SU-DHL-6 (cell line): ENCODE results near the gene POLA1.

ENCODE experiments used
- EZH2phosphoT487 ChIP-seq: fragments of 200-600 bp; sonication (generic), shearing (Covaris generic); conservative IDR thresholded peaks from 2 replicates; pipeline ENCODE4 v1.6.1; 2018; ENCODE audit warnings: mild to moderate bottlenecking, antibody characterized with exemption, low read length, moderate library complexity, mixed read lengths
- TF ChIP-seq, protein P1 (sequence below): fragments of 200-600 bp; sonication (generic); IDR thresholded peaks from one replicate; pipeline ENCODE4 v1.5.1; 2017; ENCODE audit warnings: antibody characterized with exemption, mild to moderate bottlenecking, low read length, moderate library complexity; ENCODE audit not compliant: insufficient read depth, poor library complexity, severe bottlenecking

DNA sequence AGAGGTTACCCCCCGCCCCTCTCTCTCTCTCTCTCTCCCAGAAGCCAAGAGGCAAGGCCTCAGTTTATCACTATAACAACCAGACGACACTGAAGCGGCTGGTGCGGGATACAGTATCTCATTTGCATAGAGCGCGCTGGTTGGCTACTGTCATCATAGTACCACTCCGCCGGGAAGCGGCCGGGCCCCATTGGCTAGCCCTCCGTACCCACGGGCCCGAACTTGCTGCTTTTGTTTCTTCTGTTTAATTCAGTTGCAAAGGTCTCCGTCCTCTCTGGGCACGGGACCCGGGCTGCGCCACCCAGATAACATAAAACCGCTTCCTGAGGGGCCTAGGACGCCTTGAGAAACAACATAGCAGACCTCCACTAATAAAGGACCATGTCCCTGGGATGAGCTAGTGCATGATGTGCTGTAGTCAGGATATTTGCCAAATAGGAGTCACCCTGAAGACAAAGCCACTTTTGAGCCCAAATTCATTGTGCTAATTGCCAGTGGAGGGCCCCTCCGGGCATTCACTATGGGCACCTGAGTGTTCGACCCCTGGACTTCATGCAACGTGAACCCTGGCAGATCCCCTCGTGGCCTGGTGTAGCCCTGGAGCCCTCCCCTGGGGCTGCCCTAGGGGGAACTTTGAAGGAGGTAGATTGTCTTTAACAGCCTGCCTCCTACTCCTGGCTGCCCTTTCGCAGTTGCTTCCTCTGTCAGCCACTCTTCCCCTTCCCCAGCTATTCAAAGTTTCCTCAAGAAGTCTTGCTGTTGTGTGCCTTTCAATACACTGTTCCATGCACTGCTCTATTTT, 46.3 kb upstream of the POLA1 start, which contains the start of gene PCYT1B:
- TF ChIP-seq, protein P1, sequence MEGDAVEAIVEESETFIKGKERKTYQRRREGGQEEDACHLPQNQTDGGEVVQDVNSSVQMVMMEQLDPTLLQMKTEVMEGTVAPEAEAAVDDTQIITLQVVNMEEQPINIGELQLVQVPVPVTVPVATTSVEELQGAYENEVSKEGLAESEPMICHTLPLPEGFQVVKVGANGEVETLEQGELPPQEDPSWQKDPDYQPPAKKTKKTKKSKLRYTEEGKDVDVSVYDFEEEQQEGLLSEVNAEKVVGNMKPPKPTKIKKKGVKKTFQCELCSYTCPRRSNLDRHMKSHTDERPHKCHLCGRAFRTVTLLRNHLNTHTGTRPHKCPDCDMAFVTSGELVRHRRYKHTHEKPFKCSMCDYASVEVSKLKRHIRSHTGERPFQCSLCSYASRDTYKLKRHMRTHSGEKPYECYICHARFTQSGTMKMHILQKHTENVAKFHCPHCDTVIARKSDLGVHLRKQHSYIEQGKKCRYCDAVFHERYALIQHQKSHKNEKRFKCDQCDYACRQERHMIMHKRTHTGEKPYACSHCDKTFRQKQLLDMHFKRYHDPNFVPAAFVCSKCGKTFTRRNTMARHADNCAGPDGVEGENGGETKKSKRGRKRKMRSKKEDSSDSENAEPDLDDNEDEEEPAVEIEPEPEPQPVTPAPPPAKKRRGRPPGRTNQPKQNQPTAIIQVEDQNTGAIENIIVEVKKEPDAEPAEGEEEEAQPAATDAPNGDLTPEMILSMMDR, result no peak
- no peak for TF ChIP-seq EZH2phosphoT487
